DOHH2 (cell line): ENCODE results near the gene EYA2.

Experiments used
- CTCF ChIP-seq: fragments of 200-600 bp; sonication (generic); IDR thresholded peaks from one replicate; pipeline ENCODE4 v1.5.1; 2014; ENCODE audit warnings: antibody characterized with exemption, mild to moderate bottlenecking, low read depth, low read length; ENCODE audit not compliant: poor library complexity, severe bottlenecking
- EZH2phosphoT487 ChIP-seq: fragments of 200-600 bp; sonication (generic); IDR thresholded peaks from 2 replicates; pipeline ENCODE4 v1.6.1; 2017; ENCODE audit warnings: borderline replicate concordance, mild to moderate bottlenecking, antibody characterized with exemption, low read length, moderate library complexity, mixed read lengths

DNA sequence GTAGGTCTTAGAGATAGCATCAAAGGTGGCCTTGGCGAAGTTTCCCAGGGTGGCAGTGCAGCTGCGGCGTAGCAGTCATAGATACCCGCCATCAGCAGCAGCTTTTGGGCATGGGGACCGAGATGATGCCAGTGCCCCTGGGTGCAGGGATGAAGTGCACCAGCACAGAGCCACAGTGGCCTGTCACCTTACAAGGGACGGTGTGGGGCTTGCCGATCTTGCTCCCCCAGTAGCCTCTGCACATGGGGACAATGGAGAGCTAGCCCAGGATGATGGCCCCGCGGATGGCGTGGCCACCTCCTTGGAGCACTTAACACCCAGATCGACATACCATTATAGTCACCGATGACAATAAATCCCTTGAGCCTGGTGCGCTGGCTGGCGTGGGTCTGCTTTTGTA lies 266.3 kb downstream of the EYA2 start:
- no peak for TF ChIP-seq CTCF
- TF ChIP-seq EZH2phosphoT487, result no peak
